Measurements from ENCODE around the gene KDM1B. TPM values are rescaled to one million over a fixed set of nuclear protein-coding genes. Genes with fewer than 3 reads are reported as not detected.
"Not testable (repeated sequence)": the region's sequence is repeated elsewhere in the genome, so short reads cannot be mapped to it uniquely, and the experiment has no call there.

KDM1B gene
- total RNA-seq, 1 donor from 2014 or later = 38.8 TPM

- DNase-seq (ENCODE audit: low read depth) = peak; percentile 94
Measured at GRCh38 chr6:18148304-18149025, 6.8 kb upstream of the KDM1B start.

DNA sequence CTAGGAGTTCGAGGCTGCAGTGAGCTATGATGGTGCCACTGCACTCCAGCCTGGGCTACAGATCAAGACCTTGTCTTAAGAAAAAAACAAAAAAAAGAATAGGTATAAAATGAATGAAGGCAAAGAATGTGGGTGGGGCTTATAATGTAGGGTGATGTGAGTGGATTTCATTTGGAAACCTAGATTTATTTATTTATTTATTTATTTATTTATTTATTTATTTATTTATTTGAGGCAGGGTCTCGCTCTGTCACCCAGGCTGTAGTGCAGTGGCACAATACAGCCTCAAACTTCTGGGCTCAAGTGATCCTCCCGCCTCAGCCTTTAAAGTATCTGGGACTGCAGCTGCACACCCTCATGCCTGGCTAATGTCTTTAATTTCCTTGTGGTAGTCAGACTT lies 3.8 kb upstream of the KDM1B start:
- not testable (repeated sequence) for DNase-seq (ENCODE audit: low read depth)

DNA sequence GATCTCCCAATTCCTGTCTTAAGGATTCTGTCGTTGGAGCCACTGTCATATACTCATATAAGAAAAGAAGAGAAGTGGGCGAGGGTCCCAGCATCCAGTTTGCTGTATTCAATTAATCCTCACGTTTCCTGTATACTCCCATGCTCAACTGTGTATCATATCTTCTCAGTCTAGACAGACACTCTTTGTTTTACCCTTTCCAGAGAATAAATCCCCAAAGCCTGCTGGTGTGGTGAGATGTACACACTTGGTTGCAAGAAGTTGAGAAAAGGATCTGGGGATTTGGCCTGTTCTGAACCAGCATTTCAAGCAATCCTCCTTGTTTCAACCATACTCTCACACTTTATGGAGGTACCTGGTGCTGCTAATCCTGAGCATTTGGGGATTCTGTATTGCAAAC lies 3.4 kb upstream of the KDM1B start:
- no peak for DNase-seq (ENCODE audit: low read depth)

GRCh38 chr6:18153311-18153703 lies 1.9 kb upstream of the KDM1B start:
- peak; percentile 50 for DNase-seq (ENCODE audit: low read depth)

DNA sequence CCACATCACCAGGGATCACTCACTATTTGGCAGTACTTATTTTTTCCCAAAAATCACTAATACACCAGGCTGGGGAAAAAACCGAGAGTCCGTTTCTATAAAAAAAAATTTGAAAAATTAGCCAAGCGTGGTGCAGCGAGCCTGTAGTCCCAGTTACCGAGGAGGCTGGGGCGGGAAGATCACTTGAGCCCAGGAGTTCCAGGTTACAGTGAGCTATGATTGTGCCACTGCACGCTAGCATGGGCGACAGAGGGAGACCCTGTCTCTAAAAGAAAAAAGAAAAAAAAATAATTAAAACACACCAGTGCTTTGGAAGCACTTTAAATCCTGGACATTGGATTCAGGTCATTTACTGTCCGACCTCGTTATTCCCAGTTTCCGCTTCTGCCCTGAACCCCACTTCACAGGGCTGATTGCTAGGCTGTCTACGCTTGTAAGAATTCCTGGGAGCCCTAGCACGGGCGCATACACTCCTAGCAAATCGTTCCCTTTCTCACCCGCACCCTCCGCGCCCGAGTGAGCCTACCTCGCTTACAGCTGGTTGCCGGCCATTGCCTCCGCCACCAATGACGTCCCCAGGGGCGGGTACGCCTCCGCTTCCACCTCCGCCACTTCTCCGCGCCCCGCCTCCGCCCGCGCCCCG lies 594 bp upstream of the KDM1B start, which contains the start of gene TPMT:
TPMT (minus strand) TSS at position 571 of the 643 bp plus-strand sequence. CDS start 5,950 bp downstream, outside the sequence.
- DNase-seq (ENCODE audit: low read depth) = peak; percentile 9

GRCh38 chr6:18155864-18156421 lies 721 bp downstream of the KDM1B start:
- peak; percentile 70 for DNase-seq (ENCODE audit: low read depth)

- DNase-seq (ENCODE audit: low read depth) = no peak
Measured at GRCh38 chr6:18160911-18161310, 5.7 kb downstream of the KDM1B start.

GRCh38 chr6:18161431-18161830 lies 6.2 kb downstream of the KDM1B start:
- no peak for DNase-seq (ENCODE audit: low read depth)

DNA sequence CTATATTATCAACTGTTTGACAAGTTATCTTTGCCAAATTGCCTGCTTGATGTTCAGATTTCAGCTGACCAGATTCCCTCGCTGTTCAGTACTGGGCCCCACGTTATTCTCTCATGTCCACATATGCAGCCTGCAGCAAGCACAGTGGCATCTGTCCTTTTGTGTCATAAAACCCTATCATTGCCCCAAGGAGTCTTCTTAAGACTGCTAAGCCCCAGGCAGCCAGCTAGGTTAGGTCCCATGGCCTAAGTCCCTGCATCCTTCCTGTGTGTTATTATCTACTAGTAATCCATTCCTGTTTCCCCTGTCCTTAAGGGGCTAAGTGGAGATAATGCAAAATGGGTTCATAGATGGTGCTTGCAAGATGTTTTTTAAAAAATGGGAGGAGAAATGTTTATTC lies 7.2 kb downstream of the KDM1B start:
- no peak for DNase-seq (ENCODE audit: low read depth)

- no peak for DNase-seq (ENCODE audit: low read depth)
Measured at GRCh38 chr6:18165751-18166150, 10.5 kb downstream of the KDM1B start.

GRCh38 chr6:18166312-18167036 lies 11.3 kb downstream of the KDM1B start:
- no peak for DNase-seq (ENCODE audit: low read depth)

DNA sequence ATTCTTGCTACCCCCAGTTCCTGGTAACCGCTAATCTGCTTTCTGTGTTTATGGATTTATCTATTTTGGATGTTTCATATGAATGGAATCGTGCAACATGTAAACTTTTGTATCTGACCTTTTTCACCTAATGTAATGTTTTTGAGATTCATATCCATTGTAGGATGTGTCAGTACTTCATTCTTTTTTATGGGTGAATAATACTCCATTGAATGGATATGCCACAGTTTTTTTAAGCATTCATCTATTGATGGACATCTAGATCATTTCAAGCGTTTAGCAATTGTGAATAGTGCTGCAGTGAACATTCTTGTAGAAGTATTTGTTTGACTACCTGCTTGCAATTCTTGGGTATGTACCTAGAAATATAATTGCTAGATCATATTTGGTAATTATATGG lies 13.0 kb downstream of the KDM1B start:
- no peak for DNase-seq (ENCODE audit: low read depth)

GRCh38 chr6:18171871-18172270 lies 16.6 kb downstream of the KDM1B start:
- DNase-seq (ENCODE audit: low read depth) = no peak

DNA sequence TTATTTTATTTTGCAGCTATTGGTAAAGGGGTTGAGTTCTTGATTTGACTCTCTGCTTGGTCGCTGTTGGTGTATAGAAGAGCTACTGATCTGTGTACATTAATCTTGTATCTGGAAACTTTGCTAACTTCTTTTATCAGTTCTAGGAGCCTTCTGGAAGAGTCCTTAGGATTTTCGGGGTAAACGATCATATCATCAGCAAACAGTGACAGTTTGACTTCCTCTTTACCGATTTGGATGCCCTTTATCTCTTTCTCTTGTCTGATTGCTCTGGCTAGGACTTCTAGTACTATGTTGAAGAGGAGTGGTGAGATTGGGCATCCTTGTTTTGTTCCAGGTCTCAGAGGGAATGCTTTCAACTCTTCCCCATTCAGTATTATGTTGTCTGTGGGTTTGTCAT lies 21.0 kb downstream of the KDM1B start:
- DNase-seq (ENCODE audit: low read depth) = not testable (repeated sequence)

- no peak for DNase-seq (ENCODE audit: low read depth)
Measured at GRCh38 chr6:18177286-18177965, 22.2 kb downstream of the KDM1B start.

DNA sequence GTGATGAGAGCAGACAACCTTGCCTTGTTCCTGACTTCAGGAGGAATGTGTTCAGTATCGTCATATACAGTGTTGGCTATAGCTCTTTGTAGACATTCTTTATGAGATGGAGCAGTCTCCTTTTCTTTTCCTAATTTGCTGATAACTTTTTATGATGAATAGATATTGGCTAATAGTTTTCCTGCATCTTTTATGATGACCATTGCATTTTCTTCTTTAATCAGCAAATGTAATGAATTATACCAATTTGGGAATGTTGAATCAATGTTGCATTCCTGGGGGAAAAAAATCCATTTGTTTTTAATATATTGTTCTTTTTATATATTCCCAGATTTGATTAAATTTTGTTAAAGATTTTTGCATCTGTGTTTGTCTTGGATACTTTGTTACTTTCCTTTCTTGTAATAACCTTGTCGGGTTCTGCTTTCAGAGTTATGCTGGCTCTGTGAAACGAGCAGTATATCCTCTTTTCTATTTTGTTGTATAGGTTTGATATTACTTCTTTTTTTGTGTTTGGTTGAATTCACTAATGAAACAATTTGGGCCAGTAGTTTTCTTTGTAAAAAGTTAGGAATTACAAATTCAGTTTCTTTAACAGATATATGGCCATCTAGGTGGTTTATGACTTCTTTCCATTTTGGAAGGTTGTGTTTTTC lies 23.9 kb downstream of the KDM1B start:
- no peak for DNase-seq (ENCODE audit: low read depth)

- no peak for DNase-seq (ENCODE audit: low read depth)
Measured at GRCh38 chr6:18179770-18180356, 24.6 kb downstream of the KDM1B start.

GRCh38 chr6:18182568-18182967 lies 27.3 kb downstream of the KDM1B start:
- no peak for DNase-seq (ENCODE audit: low read depth)

- DNase-seq (ENCODE audit: low read depth) = no peak
Measured at GRCh38 chr6:18183766-18184165, 28.5 kb downstream of the KDM1B start.

- DNase-seq (ENCODE audit: low read depth) = no peak
Measured at GRCh38 chr6:18185624-18186023, 30.4 kb downstream of the KDM1B start.

- peak; percentile 31 for DNase-seq (ENCODE audit: low read depth)
Measured at GRCh38 chr6:18186033-18186432, 30.8 kb downstream of the KDM1B start.

Measured in renal cortical epithelial cell (primary cell).